Prostate gland (tissue), 2 donors: Measurements from ENCODE around the gene OR6X1. TPM values are rescaled to one million over a fixed set of nuclear protein-coding genes. Genes with fewer than 3 reads are reported as not detected.

Experiments used
- DNase-seq: peaks from one replicate; pipeline ENCODE4 v3.0.0-alpha.2; 2019; ENCODE audit warnings: low spot score
- H3K27ac ChIP-seq, 2 donors: fragments of 200-600 bp; sonication (generic); 2 replicates each; pipeline ENCODE4 v1.5.1; 2017 to 2019
- H3K27me3 ChIP-seq: fragments of 200-600 bp; sonication (generic); replicated peaks from 2 replicates; pipeline ENCODE4 v1.5.1; 2019; ENCODE audit not compliant: insufficient read depth
- H3K36me3 ChIP-seq, 2 donors: fragments of 200-600 bp; sonication (generic); 1 replicate in 1 of 2; 2 replicates in 1 of 2; pipeline versions ENCODE4 v1.5.1 to v1.8.1; 2017 to 2019
- H3K4me1 ChIP-seq: fragments of 200-600 bp; sonication (generic); replicated peaks from 2 replicates; pipeline ENCODE4 v1.5.1; 2019
- H3K4me3 ChIP-seq, 2 donors: fragments of 200-600 bp; sonication (generic); 2 replicates each; pipeline ENCODE4 v1.5.1; 2017 to 2019
- H3K9me3 ChIP-seq: fragments of 200-600 bp; sonication (generic); 2 replicates; pipeline ENCODE4 v1.5.1; 2017
- CTCF ChIP-seq, 4 experiments: fragments of 200-600 bp in 2 of 4; fragments of 450-650 bp in 2 of 4; sonication (generic) in 2 of 4; IDR thresholded peaks; 1 replicate in 3 of 4; 2 replicates in 1 of 4; pipeline ENCODE4 v1.5.1; 2016 to 2019; ENCODE audit warnings: antibody characterized with exemption in 4 of 4, mild to moderate bottlenecking in 2 of 4, moderate library complexity in 2 of 4
- POLR2A ChIP-seq: fragments of 450-650 bp; IDR thresholded peaks from one replicate; pipeline ENCODE4 v1.6.1; 2016; ENCODE audit warnings: antibody characterized with exemption, mild to moderate bottlenecking
- POLR2AphosphoS5 ChIP-seq: sonication (generic); formaldehyde crosslinking; IDR thresholded peaks from one replicate; pipeline ENCODE4 v1.6.1; 2017; ENCODE audit warnings: antibody characterized with exemption
- WGBS: methylation state at CpG from one replicate; pipeline ENCODE4 v1.1.5; 2018; 5-methylcytosine and 5-hydroxymethylcytosine counted together
- intact Hi-C: fragments of 100-400 bp; cut with DNase I; formaldehyde crosslinking; loops from one replicate; pipeline ENCODE4 v1.14.2; 2022
- total RNA-seq, 2 donors: library from RNA; depleted of rRNA; stranded (reverse); fragments of >200 nt; gene quantifications; one replicate each; pipeline ENCODE4 v1.1.0, GENCODE V29; 2016

The OR6X1 gene
- total RNA-seq, 2 donors from 2014 or later, result not detected

- Histone ChIP-seq H3K27ac (no peak overlapping the region), H3K36me3 (no peaks in the 10 kb centered on the region), H3K4me3 (no peak overlapping the region), H3K9me3 (no peaks in the 10 kb centered on the region), H3K27me3 (no peaks in the 10 kb centered on the region), H3K4me1 (no peaks in the 10 kb centered on the region)
- intact Hi-C loops, result no loop called here
- no peak for TF ChIP-seq POLR2A
- TF ChIP-seq CTCF (IDR thresholded peaks at IDR 0.05), result no peak
- no peak for TF ChIP-seq POLR2AphosphoS5
- no peak for DNase-seq
- 79% methylated on average over 1 of the region's 1 CpG for WGBS
Observed at GRCh38 chr11:123778511-123778910, 24.2 kb upstream of the OR6X1 start.

GRCh38 chr11:123775715-123776549, 21.6 kb upstream of the OR6X1 start:
- Histone ChIP-seq H3K27me3 (no peaks in the 10 kb centered on the region), H3K36me3 (no peaks in the 10 kb centered on the region), H3K4me1 (no peaks in the 10 kb centered on the region), H3K4me3 (no peak overlapping the region), H3K9me3 (no peaks in the 10 kb centered on the region), H3K27ac (no peak overlapping the region)
- DNase-seq, result no peak
- no peak for TF ChIP-seq POLR2A
- no peak for TF ChIP-seq POLR2AphosphoS5
- no peak for TF ChIP-seq CTCF (IDR thresholded peaks at IDR 0.05)
- intact Hi-C loops, result no loop called here
- WGBS, result 46% methylated on average over 4 of the region's 4 CpGs

GRCh38 chr11:123775289-123775688, 21.0 kb upstream of the OR6X1 start:
- TF ChIP-seq POLR2A, result no peak
- TF ChIP-seq CTCF (IDR thresholded peaks at IDR 0.05), result no peak
- no peak for TF ChIP-seq POLR2AphosphoS5

GRCh38 chr11:123773959-123774358, 19.6 kb upstream of the OR6X1 start:
- TF ChIP-seq CTCF (IDR thresholded peaks at IDR 0.05) (no peak), POLR2A (no peak), POLR2AphosphoS5 (no peak)
- intact Hi-C loops, result no loop called here
- Histone ChIP-seq H3K4me3 (no peak overlapping the region), H3K9me3 (no peaks in the 10 kb centered on the region), H3K36me3 (no peaks in the 10 kb centered on the region), H3K4me1 (no peaks in the 10 kb centered on the region), H3K27ac (no peak overlapping the region), H3K27me3 (no peaks in the 10 kb centered on the region)
- whole genome bisulfite sequencing, result 76% methylated on average over 1 of the region's 1 CpG
- DNase-seq, result no peak

More at GRCh38 chr11:123775289-123775688, 21.0 kb upstream of the OR6X1 start:
- Histone ChIP-seq H3K27me3 (no peaks in the 10 kb centered on the region), H3K27ac (no peak overlapping the region), H3K36me3 (no peaks in the 10 kb centered on the region), H3K4me3 (no peak overlapping the region), H3K9me3 (no peaks in the 10 kb centered on the region), H3K4me1 (no peaks in the 10 kb centered on the region)
- intact Hi-C loops, result no loop called here
- 48% methylated on average over 1 of the region's 1 CpG for WGBS
- DNase-seq, result no peak

- Histone ChIP-seq H3K4me1 (no peaks in the 10 kb centered on the region), H3K9me3 (no peaks in the 10 kb centered on the region), H3K27me3 (no peaks in the 10 kb centered on the region), H3K36me3 (no peaks in the 10 kb centered on the region), H3K4me3 (no peak overlapping the region), H3K27ac (no peak overlapping the region)
- no peak for DNase-seq
- intact Hi-C loops, result no loop called here
- TF ChIP-seq POLR2AphosphoS5, result no peak
- TF ChIP-seq POLR2A, result no peak
- TF ChIP-seq CTCF (IDR thresholded peaks at IDR 0.05), result no peak
- WGBS, result 73% methylated on average over 2 of the region's 2 CpGs
Observed at GRCh38 chr11:123773026-123773425, 18.7 kb upstream of the OR6X1 start.
